Psoas muscle (tissue), 8 donors: ENCODE results near the gene MSMP. TPM values are rescaled to one million over a fixed set of nuclear protein-coding genes. Genes with fewer than 3 reads are reported as not detected.
A peak's percentile ranks its signal among the peaks of the same experiment; 100 is the strongest.

Experiments
- ATAC-seq, 4 donors: fragments of 200-7000 bp; cut with Tn5 transposase; one replicate each; pipeline ENCODE4 v1.9.1; 2020; ENCODE audit warnings: moderate library complexity in 3 of 4, mild to moderate bottlenecking in 2 of 4
- DNase-seq, 2 donors: peaks; one replicate each; pipeline ENCODE4 v3.0.0-alpha.2; 2020
- H3K27ac ChIP-seq: fragments of 200-600 bp; one replicate; pipeline ENCODE4 v1.8.0; 2022
- H3K27me3 ChIP-seq, 3 donors: fragments of 200-600 bp in 1 of 3; one replicate each; pipeline versions ENCODE4 v1.6.1 to v1.8.0; 2013 to 2022; ENCODE audit warnings: low read length in 2 of 3, mild to moderate bottlenecking in 2 of 3, moderate library complexity in 1 of 3; ENCODE audit not compliant: insufficient read depth in 3 of 3
- H3K36me3 ChIP-seq, 2 donors: fragments of 200-600 bp in 1 of 2; one replicate each; pipeline versions ENCODE4 v1.6.1 to v1.8.0; 2013 to 2022; ENCODE audit warnings: low read depth in 1 of 2, mild to moderate bottlenecking in 1 of 2, moderate library complexity in 1 of 2; ENCODE audit not compliant: insufficient read depth in 1 of 2
- H3K4me1 ChIP-seq: fragments of 200-600 bp; one replicate; pipeline ENCODE4 v1.8.0; 2022
- H3K4me3 ChIP-seq: fragments of 200-600 bp; one replicate; pipeline ENCODE4 v1.8.0; 2022; ENCODE audit warnings: mild to moderate bottlenecking
- H3K9me3 ChIP-seq: fragments of 200-600 bp; one replicate; pipeline ENCODE4 v1.8.0; 2022
- WGBS, 3 donors: extraction: QIAGEN DNeasy Blood & Tissue Kit; methylation state at CpG; one replicate each; pipeline versions ENCODE4 v1.1.6 to v1.1.7; 2013; 5-methylcytosine and 5-hydroxymethylcytosine counted together
- intact Hi-C, 2 donors: fragments of 100-400 bp; cut with DNase I; formaldehyde crosslinking; loops; one replicate each; pipeline versions ENCODE4 v1.11.0 to v1.14.2; 2022
- polyA plus RNA-seq, 3 donors: library from polyadenylated mRNA; stranded (reverse); fragments of 200-250 nt; gene quantifications; one replicate each; pipeline ENCODE4 v1.2.3, GENCODE V29; 2013
- total RNA-seq, 4 donors: library from RNA; stranded (reverse); fragmentation: NEBNext Ultra II Directional in 2 of 4; extraction: Animal tissue kit (Norgen Biotek cat#: 25700) in 2 of 4; gene quantifications; one replicate each; pipeline versions ENCODE4 v1.2.1 to v1.2.4, GENCODE V29; 2021 to 2023
- TF ChIP-seq, protein P1 (sequence below): fragments of 200-600 bp; IDR thresholded peaks from one replicate; pipeline ENCODE4 v1.8.0; 2022; ENCODE audit warnings: antibody characterized with exemption
- donor health status: healthy with polysubstance abuse.
- donor health status: DM: no; HTN: no; CAD: no; lungs with moderate emphysema.
- donor health status: Bipolar disorder and iron deficiency.
- donor health status: healthy.
- donor health status: DM: yes; HTN: yes; CAD: no.
- donor health status: DM: no; HTN: no; CAD: no.
- donor health status: DM: no; HTN: no; CAD: no.
- donor health status: DM: yes; HTN: yes; CAD: no.

The MSMP gene
- total and polyA plus RNA-seq, 7 donors: 0.16 to 1.2 TPM; not detected in 5

DNA sequence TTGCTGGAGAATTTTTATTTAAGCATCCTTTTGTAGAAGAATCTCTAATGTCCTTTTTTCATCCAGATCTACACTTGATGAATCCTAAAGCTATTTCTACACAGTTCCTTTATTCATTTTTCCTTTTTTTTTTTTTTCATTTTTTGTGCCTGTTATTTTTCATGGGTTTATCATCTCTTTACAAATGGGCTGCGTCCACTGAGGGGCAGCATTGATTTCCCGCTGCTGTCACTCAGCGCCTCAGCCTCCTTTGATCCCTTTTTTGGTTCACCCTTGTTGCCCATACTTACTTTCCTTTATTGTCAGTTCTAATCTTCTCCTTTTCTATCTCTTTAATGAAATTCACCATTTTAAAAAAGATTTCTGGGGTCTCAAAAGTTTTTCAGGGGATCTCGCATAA lies 5.7 kb upstream of the MSMP start:
- Histone ChIP-seq H3K4me1 (peaks cover 19% of the 10 kb centered on the region), H3K27ac (no peak overlapping the region), H3K27me3 (no peaks in the 10 kb centered on the region), H3K36me3 (peaks cover 0 to 14% of the 10 kb centered on the region in 2 donors), H3K9me3 (no peaks in the 10 kb centered on the region), H3K4me3 (no peak overlapping the region)
- 96 to 99% (median 98%) methylated on average over 4 of the region's 4 CpGs for WGBS, 3 donors
- DNase-seq: no peak
- TF ChIP-seq, protein P1, sequence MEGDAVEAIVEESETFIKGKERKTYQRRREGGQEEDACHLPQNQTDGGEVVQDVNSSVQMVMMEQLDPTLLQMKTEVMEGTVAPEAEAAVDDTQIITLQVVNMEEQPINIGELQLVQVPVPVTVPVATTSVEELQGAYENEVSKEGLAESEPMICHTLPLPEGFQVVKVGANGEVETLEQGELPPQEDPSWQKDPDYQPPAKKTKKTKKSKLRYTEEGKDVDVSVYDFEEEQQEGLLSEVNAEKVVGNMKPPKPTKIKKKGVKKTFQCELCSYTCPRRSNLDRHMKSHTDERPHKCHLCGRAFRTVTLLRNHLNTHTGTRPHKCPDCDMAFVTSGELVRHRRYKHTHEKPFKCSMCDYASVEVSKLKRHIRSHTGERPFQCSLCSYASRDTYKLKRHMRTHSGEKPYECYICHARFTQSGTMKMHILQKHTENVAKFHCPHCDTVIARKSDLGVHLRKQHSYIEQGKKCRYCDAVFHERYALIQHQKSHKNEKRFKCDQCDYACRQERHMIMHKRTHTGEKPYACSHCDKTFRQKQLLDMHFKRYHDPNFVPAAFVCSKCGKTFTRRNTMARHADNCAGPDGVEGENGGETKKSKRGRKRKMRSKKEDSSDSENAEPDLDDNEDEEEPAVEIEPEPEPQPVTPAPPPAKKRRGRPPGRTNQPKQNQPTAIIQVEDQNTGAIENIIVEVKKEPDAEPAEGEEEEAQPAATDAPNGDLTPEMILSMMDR: no peak
- intact Hi-C loops: no loop called here
- ATAC-seq: no peak

DNA sequence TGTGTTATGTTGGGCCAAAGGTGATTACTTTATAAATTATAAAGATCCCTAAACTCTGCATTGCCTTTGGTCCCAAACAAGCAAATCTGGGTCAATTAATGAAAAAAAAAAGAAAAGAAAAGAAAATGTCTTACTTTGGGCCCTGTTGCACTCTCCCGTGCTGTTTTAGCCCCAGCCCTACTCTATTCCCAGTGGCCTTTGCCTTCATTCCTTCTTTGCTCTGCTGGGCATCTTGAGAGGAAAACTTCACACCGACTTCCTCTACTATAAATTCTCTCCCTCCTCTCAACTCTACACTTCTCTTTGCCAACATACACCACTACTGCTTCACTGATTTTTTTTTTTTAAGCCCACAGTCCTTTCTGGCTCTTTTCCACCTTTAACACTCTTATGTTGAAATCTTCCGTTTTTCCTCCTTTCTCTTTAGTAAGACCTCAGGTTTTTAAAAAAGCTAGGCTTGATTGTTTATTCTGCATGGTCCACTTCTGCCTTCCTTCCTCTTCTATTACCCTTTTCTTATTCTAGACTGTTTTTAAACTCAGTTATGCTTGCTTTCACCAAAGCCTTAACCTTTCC lies 4.5 kb upstream of the MSMP start:
- H3K36me3 ChIP-seq: peaks cover 4 to 26% of the 10 kb centered on the region in 2 donors
- intact Hi-C loops: no loop called here

DNA sequence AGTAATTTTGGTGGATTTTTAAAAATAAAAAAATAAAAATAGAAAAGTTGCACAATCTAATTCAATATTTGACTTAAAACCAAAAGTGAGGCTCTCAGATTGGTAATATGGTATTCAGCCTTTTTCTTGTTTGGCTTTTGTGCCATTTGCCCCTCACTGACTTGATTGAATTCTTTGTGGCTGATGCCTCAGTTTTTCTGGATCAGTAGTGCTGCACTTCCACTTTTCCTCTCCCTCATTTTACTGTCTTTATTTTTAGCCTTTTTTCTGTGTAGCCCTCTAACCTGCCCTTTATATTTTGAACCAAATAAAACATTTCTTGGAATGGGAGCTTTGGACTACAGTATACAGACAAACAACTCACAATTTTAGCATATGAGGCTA lies 3.8 kb upstream of the MSMP start:
- Histone ChIP-seq H3K4me3 (peak overlapping the region; percentile 82), H3K4me1 (peaks cover 19% of the 10 kb centered on the region), H3K36me3 (peaks cover 4 to 33% of the 10 kb centered on the region in 2 donors), H3K9me3 (no peaks in the 10 kb centered on the region), H3K27me3 (no peaks in the 10 kb centered on the region), H3K27ac (peak overlapping the region; percentile 94)
- intact Hi-C loops: no loop called here
- no peak for DNase-seq
- no peak for ATAC-seq
- TF ChIP-seq, protein P1: no peak

More for the DNA sequence above, 4.5 kb upstream of the MSMP start:
- no peak for DNase-seq
- Histone ChIP-seq H3K4me3 (no peak overlapping the region), H3K9me3 (no peaks in the 10 kb centered on the region), H3K4me1 (peaks cover 19% of the 10 kb centered on the region), H3K27me3 (no peaks in the 10 kb centered on the region), H3K27ac (peak overlapping the region; percentile 94)
- 55 to 61% (median 57%) methylated on average over 3 of the region's 3 CpGs for WGBS, 3 donors
- no peak for ATAC-seq
- TF ChIP-seq, protein P1: no peak

DNA sequence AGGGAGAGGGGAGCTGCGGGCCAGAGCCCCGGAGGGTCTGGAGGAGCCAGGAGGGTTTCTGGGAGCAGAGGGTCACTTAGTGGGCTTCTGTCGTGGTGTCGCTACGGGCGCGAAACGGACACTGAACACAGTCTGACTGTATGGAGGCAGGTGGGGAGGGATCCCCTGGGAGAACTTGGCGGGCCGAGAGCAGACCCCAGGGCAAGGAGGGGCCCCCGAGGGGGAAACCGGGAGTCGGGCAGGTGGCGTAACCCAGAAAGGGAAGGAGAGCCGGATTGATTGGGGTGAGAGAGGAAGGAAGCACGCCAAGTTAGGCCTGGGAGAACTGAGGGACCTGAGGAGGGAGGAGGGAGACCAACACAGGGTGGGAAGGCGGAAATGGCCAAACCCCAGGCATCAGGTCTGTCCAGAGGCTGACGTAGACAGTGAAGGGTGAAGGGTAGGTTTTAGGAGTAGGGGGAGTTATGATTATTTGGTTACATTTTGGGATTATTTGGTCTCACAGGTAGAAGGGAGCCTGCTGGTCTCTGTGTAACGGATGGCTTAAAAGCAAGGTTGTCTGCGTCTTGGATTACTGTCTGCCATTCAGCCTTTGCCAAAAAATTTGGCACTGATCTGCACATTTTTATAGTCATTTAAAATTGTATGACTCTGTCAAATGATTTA lies 3.3 kb upstream of the MSMP start:
- intact Hi-C loops: no loop called here
- H3K27ac ChIP-seq: peak overlapping the region; percentile 94
- peak overlapping the region; percentile 82 for H3K4me3 ChIP-seq
- H3K9me3 ChIP-seq: no peaks in the 10 kb centered on the region
- H3K36me3 ChIP-seq: peaks cover 4 to 38% of the 10 kb centered on the region in 2 donors
- peak; percentile 61 to 68 (median 64) for ATAC-seq
- 5 to 10% (median 8%) methylated on average over 20 of the region's 20 CpGs for WGBS, 3 donors
- TF ChIP-seq, protein P1: no peak
- H3K4me1 ChIP-seq: peaks cover 19% of the 10 kb centered on the region
- H3K27me3 ChIP-seq: no peaks in the 10 kb centered on the region
- DNase-seq: peak in 1 of 2 donors; percentile 42
